ENCODE results near the gene FPR2.

DNA sequence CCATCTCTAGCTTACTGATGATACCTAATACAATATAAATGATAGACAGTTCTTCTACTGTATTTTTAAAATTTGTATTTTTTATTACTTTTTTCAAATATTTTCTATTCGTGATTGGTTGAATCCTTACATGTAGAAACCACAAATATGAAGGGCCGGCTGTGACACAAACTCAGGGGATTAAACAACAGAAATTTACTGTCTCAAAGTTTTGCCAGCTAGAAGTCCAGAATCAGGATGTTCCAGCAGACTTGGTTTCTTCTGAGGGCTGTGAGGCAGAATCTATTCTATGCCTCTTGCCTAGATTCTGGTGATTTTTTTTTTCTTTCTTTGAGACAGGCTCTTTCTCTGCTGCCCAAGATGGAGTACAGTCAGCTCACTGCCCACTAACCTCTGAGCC is 23.1 kb upstream of the FPR2 start:
- TF ChIP-seq, protein P1, sequence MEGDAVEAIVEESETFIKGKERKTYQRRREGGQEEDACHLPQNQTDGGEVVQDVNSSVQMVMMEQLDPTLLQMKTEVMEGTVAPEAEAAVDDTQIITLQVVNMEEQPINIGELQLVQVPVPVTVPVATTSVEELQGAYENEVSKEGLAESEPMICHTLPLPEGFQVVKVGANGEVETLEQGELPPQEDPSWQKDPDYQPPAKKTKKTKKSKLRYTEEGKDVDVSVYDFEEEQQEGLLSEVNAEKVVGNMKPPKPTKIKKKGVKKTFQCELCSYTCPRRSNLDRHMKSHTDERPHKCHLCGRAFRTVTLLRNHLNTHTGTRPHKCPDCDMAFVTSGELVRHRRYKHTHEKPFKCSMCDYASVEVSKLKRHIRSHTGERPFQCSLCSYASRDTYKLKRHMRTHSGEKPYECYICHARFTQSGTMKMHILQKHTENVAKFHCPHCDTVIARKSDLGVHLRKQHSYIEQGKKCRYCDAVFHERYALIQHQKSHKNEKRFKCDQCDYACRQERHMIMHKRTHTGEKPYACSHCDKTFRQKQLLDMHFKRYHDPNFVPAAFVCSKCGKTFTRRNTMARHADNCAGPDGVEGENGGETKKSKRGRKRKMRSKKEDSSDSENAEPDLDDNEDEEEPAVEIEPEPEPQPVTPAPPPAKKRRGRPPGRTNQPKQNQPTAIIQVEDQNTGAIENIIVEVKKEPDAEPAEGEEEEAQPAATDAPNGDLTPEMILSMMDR (IDR thresholded peaks at IDR 0.05) = no peak
- no peak for TF ChIP-seq POLR2A (IDR thresholded peaks at IDR 0.05)
